Measurements from ENCODE around the gene MYO15B. TPM values are rescaled to one million over a fixed set of nuclear protein-coding genes. Genes with fewer than 3 reads are reported as not detected.

MYO15B gene
- total and polyA plus RNA-seq, 2 of the 13 experiments (the other 11 are each of a cell fraction or from before 2014, with no cell fraction given) = 2.8 to 8.1 TPM

DNA sequence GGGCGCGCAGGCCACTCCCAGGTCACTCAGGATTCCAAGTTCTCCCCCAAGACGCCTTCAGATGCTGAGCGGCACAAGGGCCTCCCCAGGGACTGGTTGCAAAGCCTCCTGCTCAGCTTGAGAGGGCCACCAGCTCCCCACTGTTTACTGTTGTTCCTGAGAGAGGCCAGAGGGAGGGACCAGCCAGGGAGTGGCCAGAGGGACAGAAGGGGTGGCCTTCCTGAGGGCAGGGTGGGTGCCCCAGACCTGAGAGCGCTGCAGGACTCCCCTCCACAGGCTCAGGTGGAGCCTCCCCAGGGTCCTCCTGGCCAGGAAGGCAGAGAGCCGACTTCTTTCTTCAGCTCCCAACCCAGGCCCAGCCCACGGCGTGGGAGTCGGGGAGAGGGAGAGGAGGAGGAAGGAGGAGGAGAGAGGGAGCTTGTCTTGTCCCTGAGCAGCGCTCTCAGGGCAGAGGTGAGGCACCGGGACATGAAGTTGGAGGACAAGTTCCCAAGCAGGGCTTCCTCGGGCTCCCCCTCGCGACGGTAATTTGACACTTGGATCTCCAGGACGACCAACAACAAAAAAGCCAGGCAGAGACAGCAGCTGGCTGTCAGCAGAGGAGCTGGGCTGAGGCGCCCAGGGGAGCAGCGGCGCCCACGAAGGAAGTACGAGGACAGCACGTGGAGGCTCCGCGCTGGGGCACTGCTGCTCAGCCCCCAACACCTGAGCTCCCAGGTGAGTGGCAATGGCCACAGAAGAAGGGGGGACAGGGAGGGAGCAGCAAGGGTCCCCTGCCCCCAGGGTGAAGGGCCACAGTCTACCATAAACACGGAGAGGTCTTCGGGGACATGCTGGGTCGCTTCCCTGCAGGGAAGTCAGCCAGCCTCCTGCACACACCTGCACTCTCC lies 46.1 kb downstream of the MYO15B start (continued):
- TF ChIP-seq ZNF33B (CRISPR knock-in tag; IDR thresholded peaks at IDR 0.05) = 0 out of 2 replicates have a peak, but pooled peaks have one; percentile 38

DNA sequence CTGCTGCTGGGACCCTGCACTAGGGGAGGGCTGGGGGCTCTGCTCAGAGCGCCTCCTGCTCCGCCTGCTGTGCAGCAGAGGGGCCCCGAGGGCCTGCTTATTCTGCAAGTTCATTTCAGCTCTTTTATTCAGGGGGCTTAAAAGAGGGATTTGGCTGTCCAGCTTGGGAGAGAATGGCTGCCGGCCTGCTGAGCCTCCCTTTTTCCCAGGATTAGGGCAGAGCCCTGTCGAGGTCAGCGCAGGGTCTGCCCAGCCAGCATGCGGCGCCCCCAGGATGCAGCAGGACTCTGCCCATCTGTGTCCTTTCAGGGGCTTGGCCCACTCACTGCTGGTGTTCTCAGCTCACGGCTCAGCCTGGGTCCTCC lies 46.8 kb downstream of the MYO15B start:
- peaks cover 17 to 28% of the 10 kb centered on the region in 2 experiments; a peak in 4 of 5 replicates for H3K36me3 ChIP-seq (replicated peaks in 1 of 2; ENCODE audit: control insufficient read depth in 1 of 2, insufficient read depth in 2 of 2, low read length in 2 of 2)
- H3K79me2 ChIP-seq (ENCODE audit: insufficient read depth, low read length) = no peaks in the 10 kb centered on the region
- POLR2A ChIA-PET = interaction anchor here (0.7 to 2.1 kb wide), 8 partner anchors 11 to 130 kb away, joined by 3 to 28 read pairs (median 7); partner anchors contain the start of genes RECQL5 and SAP30BP
- in situ Hi-C loops (cut with HindIII; ENCODE audit: extremely low pct_ligation_motif_present, low pct_unique_long_range_greater_than_20kb) (no loop called here), intact Hi-C loops (cut with micrococcal nuclease; ENCODE audit: unreplicated experiment) (no loop called here)
- BruUV-seq (replicated peaks) = no TSS peak
- TF ChIP-seq ZNF563 (CRISPR knock-in tag; IDR thresholded peaks at IDR 0.05) = 0 out of 2 replicates have a peak, but pooled peaks have one; percentile 14
- TF ChIP-seq ZNF354B (CRISPR knock-in tag; IDR thresholded peaks at IDR 0.05) = no peak
- TF ChIP-seq, protein P1, sequence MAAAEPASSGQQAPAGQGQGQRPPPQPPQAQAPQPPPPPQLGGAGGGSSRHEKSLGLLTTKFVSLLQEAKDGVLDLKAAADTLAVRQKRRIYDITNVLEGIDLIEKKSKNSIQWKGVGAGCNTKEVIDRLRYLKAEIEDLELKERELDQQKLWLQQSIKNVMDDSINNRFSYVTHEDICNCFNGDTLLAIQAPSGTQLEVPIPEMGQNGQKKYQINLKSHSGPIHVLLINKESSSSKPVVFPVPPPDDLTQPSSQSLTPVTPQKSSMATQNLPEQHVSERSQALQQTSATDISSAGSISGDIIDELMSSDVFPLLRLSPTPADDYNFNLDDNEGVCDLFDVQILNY (CRISPR knock-in tag; conservative IDR thresholded peaks at IDR 0.05) = 0 out of 2 replicates have a peak, but pooled peaks have one; percentile 3
- no peak overlapping the region for H3K4me3 ChIP-seq (replicated peaks in 1 of 3; ENCODE audit: insufficient read depth in 1 of 3, low read depth in 2 of 3, low read length in 3 of 3)
- FAIRE-seq (no peak), DNase-seq (ENCODE audit: low spot score) (no peak), ATAC-seq (no peak)
- no peak overlapping the region for H3K9ac ChIP-seq (ENCODE audit: insufficient read depth, low read depth, low read length)
- peaks cover 4% of the 10 kb centered on the region; the same call in 1 of the 2 replicates for H4K20me1 ChIP-seq (ENCODE audit: insufficient read depth, low read length)
- CTCF ChIA-PET (ENCODE audit: low intra/inter-chr PET ratio, low total read pairs) = interaction anchor here (0.7 to 5.1 kb wide), 7 partner anchors 8 to 208 kb away, joined by 3 to 102 read pairs (median 3); a partner anchor contains a TSS
- no peaks in the 10 kb centered on the region for H3K27me3 ChIP-seq (ENCODE audit: control insufficient read depth in 1 of 2, insufficient read depth in 2 of 2, low read length in 2 of 2)
- H3K9me3 ChIP-seq (ENCODE audit: low read length) = no peaks in the 10 kb centered on the region
- H3K4me1 ChIP-seq (ENCODE audit: insufficient read depth, low read length) = peaks cover 19% of the 10 kb centered on the region
- H2AFZ ChIP-seq (ENCODE audit: low read length) = no peak overlapping the region
- peak overlapping the region; percentile 50 for H3K27ac ChIP-seq (ENCODE audit: extremely low read length, insufficient read depth, low read length)
- WGBS (ENCODE audit: low lambda C conversion rate) = 83% methylated on average over 6 of the region's 9 CpGs
- H3K4me2 ChIP-seq (ENCODE audit: low read depth, low read length) = peak overlapping the region; percentile 76

Measured in HepG2 (cell line).